Activated CD4-positive, alpha-beta T cell treated with anti-CD3 and anti-CD28 coated beads, Interleukin-2, amount 50 U/mL, for 4 hours (primary cell): Measurements from ENCODE around the gene MAML1.
"Not testable (repeated sequence)": the region's sequence is repeated elsewhere in the genome, so short reads cannot be mapped to it uniquely, and the experiment has no call there.

Source experiments
- DNase-seq, 2 experiments: peaks; one replicate each; pipeline ENCODE4 v3.0.0-alpha.2; 2020

The MAML1 gene

GRCh38 chr5:179732412-179732917, at the start of gene MAML1:
Gene MAML1, plus strand, starts transcription at chr5:179732822. Its CDS starts 291 bp downstream, at chr5:179733113.
- peak; percentile 99 for DNase-seq

- not testable (repeated sequence) for DNase-seq
These were observed 43.4 kb upstream of the MAML1 start for GRCh38 chr5:179689212-179689611.

- DNase-seq: no peak
These were observed 38.1 kb upstream of the MAML1 start for GRCh38 chr5:179694561-179694960.

GRCh38 chr5:179696603-179697002, 36.0 kb upstream of the MAML1 start:
- no peak for DNase-seq

GRCh38 chr5:179697108-179697507, 35.5 kb upstream of the MAML1 start:
- no peak for DNase-seq

GRCh38 chr5:179697543-179697942, 35.1 kb upstream of the MAML1 start:
- not testable (repeated sequence) for DNase-seq

GRCh38 chr5:179697993-179698934, 34.4 kb upstream of the MAML1 start:
- peak; percentile 98 to 99 for DNase-seq

GRCh38 chr5:179698935-179699615, 33.5 kb upstream of the MAML1 start, which contains the start of gene CANX:
Gene CANX, plus strand, starts transcription at chr5:179698967. Its CDS starts 6,715 bp downstream, at chr5:179705682.
- no peak for DNase-seq

GRCh38 chr5:179699616-179700237, 32.9 kb upstream of the MAML1 start:
- DNase-seq: no peak

- DNase-seq: no peak
These were observed 32.2 kb upstream of the MAML1 start for GRCh38 chr5:179700401-179700918.

GRCh38 chr5:179716286-179716685, 16.3 kb upstream of the MAML1 start:
- no peak for DNase-seq

- DNase-seq: no peak
These were observed 12.4 kb upstream of the MAML1 start for GRCh38 chr5:179720222-179720621.

- no peak for DNase-seq
These were observed 8.5 kb upstream of the MAML1 start for GRCh38 chr5:179724163-179724562.

- DNase-seq: no peak
These were observed 5.5 kb upstream of the MAML1 start for GRCh38 chr5:179727106-179727505.

GRCh38 chr5:179729303-179729702, 3.3 kb upstream of the MAML1 start:
- DNase-seq: no peak

- no peak for DNase-seq
These were observed 2.9 kb upstream of the MAML1 start for GRCh38 chr5:179729727-179730126.

GRCh38 chr5:179730356-179730755, 2.3 kb upstream of the MAML1 start:
- no peak for DNase-seq

GRCh38 chr5:179730852-179731251, 1.8 kb upstream of the MAML1 start:
- no peak for DNase-seq

- DNase-seq: peak; percentile 2 to 5
These were observed 721 bp upstream of the MAML1 start for GRCh38 chr5:179731791-179732411.

- DNase-seq: peak; percentile 18 to 26
These were observed 523 bp downstream of the MAML1 start for GRCh38 chr5:179732918-179733771.

GRCh38 chr5:179733772-179734126, 1.1 kb downstream of the MAML1 start:
- no peak for DNase-seq
